Measurements from ENCODE around the gene S100P.
"Not testable (repeated sequence)": the region's sequence is repeated elsewhere in the genome, so short reads cannot be mapped to it uniquely, and the experiment has no call there.

DNA sequence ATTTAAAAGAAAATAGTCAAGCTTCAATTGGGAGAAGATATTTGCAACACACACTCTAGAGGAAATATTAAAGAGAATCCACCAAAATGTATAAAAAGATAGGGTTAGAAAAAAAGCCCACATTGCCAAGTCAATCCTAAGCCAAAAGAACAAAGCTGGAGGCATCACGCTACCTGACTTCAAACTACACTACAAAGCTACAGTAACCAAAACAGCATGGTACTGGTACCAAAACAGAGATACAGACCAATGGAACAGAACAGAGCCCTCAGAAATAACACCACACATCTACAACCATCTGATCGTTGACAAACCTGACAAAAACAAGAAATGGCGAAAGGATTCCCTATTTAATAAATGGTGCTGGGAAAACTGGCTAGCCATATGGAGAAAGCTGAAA is 39.5 kb upstream of the S100P start:
- not testable (repeated sequence) for TF ChIP-seq CTCF, POLR2A (IDR thresholded peaks at IDR 0.05)

All from thyroid gland (tissue), 4 donors.